HG03442 (cell line): ENCODE data around the gene ZBED1.
"Not testable (repeated sequence)": the region's sequence is repeated elsewhere in the genome, so short reads cannot be mapped to it uniquely, and the experiment has no call there.

Experiments
- ATAC-seq: cut with Tn5 transposase; IDR thresholded peaks from one replicate; pipeline ENCODE4 v1.9.1; 2021; ENCODE audit warnings: mild to moderate bottlenecking, moderate library complexity; ENCODE audit not compliant: unreplicated experiment

ZBED1 gene

DNA sequence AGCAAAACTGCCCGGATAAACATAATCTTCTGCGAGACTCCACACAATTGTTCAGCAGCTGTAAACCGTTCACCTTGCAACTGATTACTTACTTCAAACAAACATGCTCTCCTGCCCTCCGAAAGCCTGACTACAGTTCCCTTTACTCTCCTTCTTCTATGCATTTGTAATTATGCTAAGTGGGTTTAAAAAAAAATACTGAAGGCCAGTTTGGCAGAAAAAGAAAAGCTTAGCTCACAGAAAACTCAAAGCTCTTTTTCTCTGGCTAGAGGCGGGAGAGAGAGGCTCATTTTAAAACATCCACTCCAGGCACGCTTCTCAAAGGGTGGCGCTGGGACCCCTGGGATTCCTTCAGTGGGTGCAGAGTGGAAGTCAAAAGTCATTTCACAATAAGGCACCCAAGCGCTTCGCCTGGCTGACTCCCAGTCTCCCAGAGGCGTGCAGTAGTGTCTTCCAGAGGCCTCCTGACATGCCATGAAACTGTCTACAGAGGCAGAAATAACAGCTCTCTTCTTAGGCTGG lies 1.9 kb downstream of the ZBED1 start:
- no peak for ATAC-seq

GRCh38 chrX:2497961-2498780 lies 2.6 kb downstream of the ZBED1 start:
- ATAC-seq, result no peak

GRCh38 chrX:2495595-2495994 lies 5.2 kb downstream of the ZBED1 start:
- ATAC-seq, result no peak

DNA sequence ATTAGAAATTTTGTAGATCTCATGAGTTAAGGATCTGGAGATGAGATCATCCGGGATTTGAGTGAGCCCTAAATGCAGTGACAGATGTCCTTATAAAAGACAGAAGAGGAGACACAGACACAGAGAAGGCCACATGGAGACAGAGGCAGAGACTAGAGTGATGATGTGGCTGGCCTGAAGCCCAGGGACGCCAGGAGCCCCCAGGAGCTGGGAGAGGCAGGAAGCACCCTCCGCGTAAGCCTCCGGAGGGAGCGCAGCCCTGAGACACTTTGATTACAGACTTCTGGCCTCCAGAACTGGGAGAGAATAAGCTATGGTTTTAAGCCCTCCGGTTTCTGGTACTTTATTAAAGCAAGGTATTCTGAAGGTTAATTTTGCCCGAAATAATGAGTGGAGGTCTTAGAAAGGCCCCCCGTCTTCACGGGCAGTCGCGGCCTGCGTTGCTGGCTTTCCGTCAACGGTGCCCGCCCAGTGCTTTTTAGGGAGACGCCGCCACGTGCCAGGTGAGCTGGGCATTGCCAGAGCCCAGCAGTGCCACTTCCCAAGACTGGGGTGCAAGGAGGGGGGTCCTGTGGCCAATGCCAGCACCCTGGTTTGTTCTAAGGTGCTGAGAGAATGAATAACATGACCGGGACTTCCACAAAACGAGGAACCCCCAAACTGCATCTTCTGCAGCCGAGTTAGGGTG lies 8.1 kb downstream of the ZBED1 start:
- no peak for ATAC-seq

DNA sequence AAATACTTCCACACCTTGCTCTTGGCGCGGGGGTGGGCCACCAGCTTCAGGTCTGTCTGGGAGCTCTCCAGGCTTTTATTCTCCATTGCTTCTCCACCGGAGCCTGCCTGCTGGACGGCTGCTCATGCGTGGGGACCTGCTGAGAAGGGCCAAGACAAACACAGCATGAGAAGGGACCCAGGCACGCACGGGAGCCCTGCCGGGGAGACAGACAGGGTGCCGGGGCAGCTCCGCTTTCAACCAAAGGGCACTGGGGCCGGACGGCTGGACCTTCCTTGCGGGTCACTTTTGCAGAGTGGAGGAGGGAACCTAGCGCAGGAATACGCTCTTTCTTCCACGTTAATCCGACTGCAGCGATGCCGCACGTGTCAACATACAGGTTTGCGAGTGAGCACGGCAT lies 10.1 kb downstream of the ZBED1 start:
- no peak for ATAC-seq

- ATAC-seq, result no peak
These were observed 11.0 kb downstream of the ZBED1 start for GRCh38 chrX:2489446-2490445.

- no peak for ATAC-seq
These were observed 12.0 kb downstream of the ZBED1 start for GRCh38 chrX:2488621-2489285.

DNA sequence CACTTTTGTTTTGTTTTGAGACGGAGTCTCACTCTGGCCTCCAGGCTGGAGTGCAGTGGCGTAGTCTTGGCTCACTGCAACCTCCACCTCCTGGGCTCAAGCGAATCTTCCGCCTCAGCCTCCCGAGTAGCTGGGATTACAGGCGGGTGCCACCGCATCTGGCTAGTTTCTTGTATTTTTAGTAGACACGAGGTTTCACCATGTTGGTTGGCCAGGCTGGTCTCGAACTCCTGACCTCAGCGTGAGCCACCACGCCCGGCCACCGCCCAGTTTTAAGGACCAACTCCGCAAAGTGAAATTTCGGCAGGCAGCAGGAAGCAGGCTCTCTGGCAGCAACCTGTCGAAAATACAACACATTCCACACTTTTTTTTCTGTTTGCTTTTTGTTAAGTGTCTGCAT lies 13.4 kb downstream of the ZBED1 start:
- ATAC-seq, result no peak

GRCh38 chrX:2486476-2487133 lies 14.2 kb downstream of the ZBED1 start:
- ATAC-seq, result no peak

- no peak for ATAC-seq
These were observed 14.9 kb downstream of the ZBED1 start for GRCh38 chrX:2485789-2486345.

DNA sequence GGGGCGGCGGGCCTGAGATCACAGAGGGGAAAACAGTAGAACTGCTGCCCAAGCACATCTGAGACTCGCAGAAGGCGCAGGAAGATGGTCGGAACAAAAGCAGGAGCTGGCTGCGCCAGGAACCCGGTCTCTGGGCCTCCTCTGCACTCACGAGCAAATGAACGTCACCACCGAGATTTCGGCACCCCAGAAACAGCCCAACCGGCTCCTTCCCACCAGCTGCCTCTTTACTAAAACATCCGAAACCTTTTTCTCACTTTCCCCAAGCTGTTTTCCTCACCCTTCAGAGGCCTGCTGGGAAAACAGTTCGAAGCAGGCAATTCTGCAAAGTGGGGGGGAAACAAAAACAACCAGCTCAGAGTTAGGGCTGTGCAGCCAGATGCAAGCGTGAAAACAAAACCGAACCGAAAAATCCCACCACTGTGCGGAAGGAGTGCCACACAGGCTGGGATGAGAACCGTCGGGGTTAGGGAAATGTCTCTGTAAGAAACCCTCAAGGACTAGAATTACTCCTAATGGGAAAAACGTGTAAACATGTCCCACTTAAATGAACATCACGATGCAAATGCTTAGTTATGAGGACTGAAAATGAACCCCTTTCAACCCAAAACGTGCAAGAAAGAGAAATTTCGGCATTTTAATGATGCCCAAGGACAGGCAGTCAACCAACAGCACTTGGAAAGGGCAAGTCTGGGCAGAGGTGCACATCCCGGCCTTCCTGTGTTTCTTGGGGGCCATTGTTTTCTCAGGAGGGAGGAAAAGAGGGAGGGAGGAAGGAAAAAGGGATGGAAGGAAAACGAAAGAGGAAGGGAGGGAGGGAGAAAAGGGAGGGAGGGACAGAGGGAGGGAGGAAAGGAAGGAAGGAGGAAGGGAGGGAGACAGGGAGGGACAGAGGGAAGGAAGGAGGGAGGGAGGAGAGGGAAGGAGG lies 15.8 kb downstream of the ZBED1 start:
- ATAC-seq, result no peak

GRCh38 chrX:2484256-2484655 lies 16.5 kb downstream of the ZBED1 start:
- no peak for ATAC-seq

- no peak for ATAC-seq
These were observed 17.2 kb downstream of the ZBED1 start for GRCh38 chrX:2483398-2484060.

DNA sequence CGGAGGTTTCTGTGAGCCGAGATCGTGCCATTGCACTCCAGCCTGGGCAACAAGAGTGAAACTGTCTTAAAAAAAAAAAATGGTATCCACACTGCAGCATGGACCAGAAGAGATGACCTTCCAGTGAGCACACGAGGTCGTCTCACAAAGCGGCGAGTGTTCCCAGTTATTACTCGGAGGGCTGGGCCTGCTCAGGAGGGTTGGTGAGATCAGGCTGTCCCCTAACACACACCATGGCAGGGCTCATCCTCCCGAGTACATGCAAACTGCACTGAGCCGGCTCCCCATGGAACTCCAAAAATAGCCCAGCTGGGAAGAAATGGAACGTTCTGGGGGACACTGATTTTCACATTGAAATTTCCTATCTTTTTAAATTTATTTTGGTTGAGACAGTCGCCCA lies 19.2 kb downstream of the ZBED1 start:
- not testable (repeated sequence) for ATAC-seq

- not testable (repeated sequence) for ATAC-seq
These were observed 20.8 kb downstream of the ZBED1 start for GRCh38 chrX:2479982-2480381.

DNA sequence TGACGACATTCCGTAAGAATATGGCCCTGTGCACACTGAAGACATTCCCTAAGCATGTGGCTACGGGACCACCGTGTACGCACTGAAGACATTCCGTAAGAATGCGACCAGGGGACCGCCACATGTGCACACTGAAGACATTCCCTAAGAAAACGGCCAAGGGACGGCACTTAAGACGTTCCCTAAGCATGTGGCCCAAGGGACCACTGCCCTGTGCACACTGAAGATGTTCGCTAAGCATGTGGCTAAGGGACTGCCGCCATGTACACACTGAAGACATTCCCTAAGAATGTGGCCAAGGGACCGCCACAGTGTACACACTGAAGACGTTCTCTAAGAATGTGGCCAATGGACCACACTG lies 21.4 kb downstream of the ZBED1 start:
- no peak for ATAC-seq

- no peak for ATAC-seq
These were observed 22.0 kb downstream of the ZBED1 start for GRCh38 chrX:2478546-2479419.
